ENCODE data around the gene GRIN3A. TPM values are rescaled to one million over a fixed set of nuclear protein-coding genes. Genes with fewer than 3 reads are reported as not detected.

GRIN3A gene
- total and polyA plus RNA-seq, 5 experiments from 2014 or later: 0.05 to 0.12 (median 0.09) TPM; not detected in 2

GRCh38 chr9:101582553-101582952, 155.9 kb downstream of the GRIN3A start:
- peaks cover 0 to 2% (median 0%) of the 10 kb centered on the region in 9 donors for H3K9me3 Mint-ChIP-seq
- DNase-seq (no peak), ATAC-seq (no peak)
- H3K4me3 Mint-ChIP-seq: no peak overlapping the region
- H3K36me3 Mint-ChIP-seq: no peaks in the 10 kb centered on the region
- POLR2A ChIA-PET: no interaction called here
- peaks cover 0 to 7% (median 2%) of the 10 kb centered on the region in 4 donors for H3K4me1 Mint-ChIP-seq
- no peaks in the 10 kb centered on the region for H3K27me3 Mint-ChIP-seq
- no peak overlapping the region for H3K27ac Mint-ChIP-seq

- H3K9me3 Mint-ChIP-seq: no peaks in the 10 kb centered on the region
- H3K36me3 Mint-ChIP-seq: no peaks in the 10 kb centered on the region
- H3K4me1 Mint-ChIP-seq: peaks cover 9 to 16% (median 12%) of the 10 kb centered on the region in 4 donors
- no peak overlapping the region for H3K4me3 Mint-ChIP-seq
- DNase-seq (no peak), ATAC-seq (no peak)
- POLR2A ChIA-PET: interaction anchor here (1.4 kb wide), 1 partner anchor 9 kb away, joined by 5 read pairs; no protein-coding TSS in a partner anchor
- H3K27ac Mint-ChIP-seq: peak overlapping the region in 1 of 10 donors; percentile 6
- H3K27me3 Mint-ChIP-seq: no peaks in the 10 kb centered on the region
These were observed 158.5 kb downstream of the GRIN3A start for GRCh38 chr9:101579711-101580545.

GRCh38 chr9:101578378-101578777, 160.1 kb downstream of the GRIN3A start:
- H3K27me3 Mint-ChIP-seq: no peaks in the 10 kb centered on the region
- peak overlapping the region in 3 of 10 donors; percentile 5 to 34 (median 26) for H3K27ac Mint-ChIP-seq
- H3K9me3 Mint-ChIP-seq: no peaks in the 10 kb centered on the region
- no peaks in the 10 kb centered on the region for H3K36me3 Mint-ChIP-seq
- H3K4me1 Mint-ChIP-seq: peaks cover 21 to 31% (median 28%) of the 10 kb centered on the region in 4 donors
- POLR2A ChIA-PET: no interaction called here
- no peak for DNase-seq
- no peak for ATAC-seq
- H3K4me3 Mint-ChIP-seq: no peak overlapping the region

- Mint-ChIP-seq H3K27me3 (no peaks in the 10 kb centered on the region), H3K9me3 (no peaks in the 10 kb centered on the region), H3K36me3 (no peaks in the 10 kb centered on the region), H3K4me3 (peak overlapping the region in 3 of 10 donors; percentile 1 to 70 (median 33)), H3K27ac (peak overlapping the region; percentile 2 to 99 (median 88)), H3K4me1 (peaks cover 47 to 67% (median 63%) of the 10 kb centered on the region in 4 donors)
- DNase-seq: no peak
- POLR2A ChIA-PET: interaction anchor here (0.6 kb wide), 1 partner anchor 175 kb away, joined by 4 read pairs; no protein-coding TSS in a partner anchor
- ATAC-seq: no peak
These were observed 163.6 kb downstream of the GRIN3A start for GRCh38 chr9:101574731-101575333.

GRCh38 chr9:101572316-101572715, 166.1 kb downstream of the GRIN3A start:
- Mint-ChIP-seq H3K27ac (peak overlapping the region; percentile 94 to 99 (median 96)), H3K4me1 (peaks cover 57 to 88% (median 82%) of the 10 kb centered on the region in 4 donors), H3K36me3 (no peaks in the 10 kb centered on the region), H3K4me3 (peak overlapping the region; percentile 18 to 74 (median 63)), H3K9me3 (no peaks in the 10 kb centered on the region), H3K27me3 (no peaks in the 10 kb centered on the region)
- DNase-seq (peak in 3 of 10 donors; percentile 13 to 41 (median 14)), ATAC-seq (no peak)
- POLR2A ChIA-PET: interaction anchor here (1.9 kb wide), 1 partner anchor 39 kb away, joined by 8 read pairs; the partner anchor contains the start of gene RNF20

- POLR2A ChIA-PET: interaction anchor here (0.7 to 2.1 kb wide), 3 partner anchors 9 to 38 kb away, joined by 3 to 10 read pairs (median 5); partner anchors contain the start of gene RNF20
These were observed 167.3 kb downstream of the GRIN3A start for GRCh38 chr9:101571114-101571513.

GRCh38 chr9:101569741-101570501, 168.5 kb downstream of the GRIN3A start:
- H3K9me3 Mint-ChIP-seq: no peaks in the 10 kb centered on the region
- POLR2A ChIA-PET: interaction anchor here (1.0 to 2.1 kb wide), 3 partner anchors 11 to 37 kb away, joined by 3 to 10 read pairs (median 5); partner anchors contain the start of gene RNF20
- H3K36me3 Mint-ChIP-seq: peaks cover 0 to 15% (median 8%) of the 10 kb centered on the region in 3 donors
- H3K4me3 Mint-ChIP-seq: peak overlapping the region; percentile 50 to 83 (median 70)
- peak overlapping the region; percentile 94 to 99 (median 96) for H3K27ac Mint-ChIP-seq
- H3K27me3 Mint-ChIP-seq: no peaks in the 10 kb centered on the region
- DNase-seq: peak in 7 of 10 donors; percentile 30 to 91 (median 68)
- ATAC-seq: peak; percentile 91 to 94
- peaks cover 53 to 79% (median 77%) of the 10 kb centered on the region in 4 donors for H3K4me1 Mint-ChIP-seq

More at GRCh38 chr9:101571114-101571513, 167.3 kb downstream of the GRIN3A start:
- Mint-ChIP-seq H3K27ac (peak overlapping the region; percentile 94 to 99 (median 96)), H3K27me3 (no peaks in the 10 kb centered on the region), H3K9me3 (no peaks in the 10 kb centered on the region), H3K4me3 (peak overlapping the region in 8 of 10 donors; percentile 55 to 83 (median 72)), H3K36me3 (peaks cover 0 to 3% (median 0%) of the 10 kb centered on the region in 3 donors), H3K4me1 (peaks cover 55 to 87% (median 84%) of the 10 kb centered on the region in 4 donors)
- DNase-seq (no peak), ATAC-seq (no peak)

GRCh38 chr9:101567725-101568350, 170.6 kb downstream of the GRIN3A start:
- ATAC-seq: no peak
- no peaks in the 10 kb centered on the region for H3K9me3 Mint-ChIP-seq
- peak overlapping the region; percentile 73 to 99 (median 86) for H3K27ac Mint-ChIP-seq
- no peaks in the 10 kb centered on the region for H3K27me3 Mint-ChIP-seq
- POLR2A ChIA-PET: no interaction called here
- DNase-seq: no peak
- peaks cover 39 to 58% (median 56%) of the 10 kb centered on the region in 4 donors for H3K4me1 Mint-ChIP-seq
- peaks cover 0 to 34% (median 24%) of the 10 kb centered on the region in 3 donors for H3K36me3 Mint-ChIP-seq
- H3K4me3 Mint-ChIP-seq: peak overlapping the region in 1 of 10 donors; percentile 30

GRCh38 chr9:101566904-101567724, 171.3 kb downstream of the GRIN3A start:
- POLR2A ChIA-PET: no interaction called here
- DNase-seq (peak in 8 of 10 donors; percentile 12 to 50 (median 26)), ATAC-seq (no peak)
- H3K4me1 Mint-ChIP-seq: peaks cover 34 to 52% (median 50%) of the 10 kb centered on the region in 4 donors
- H3K9me3 Mint-ChIP-seq: no peaks in the 10 kb centered on the region
- no peaks in the 10 kb centered on the region for H3K27me3 Mint-ChIP-seq
- H3K4me3 Mint-ChIP-seq: no peak overlapping the region
- peak overlapping the region in 9 of 10 donors; percentile 32 to 99 (median 83) for H3K27ac Mint-ChIP-seq
- H3K36me3 Mint-ChIP-seq: peaks cover 0 to 41% (median 31%) of the 10 kb centered on the region in 3 donors

- Mint-ChIP-seq H3K36me3 (peaks cover 10 to 69% (median 58%) of the 10 kb centered on the region in 3 donors), H3K27me3 (no peaks in the 10 kb centered on the region), H3K9me3 (peaks cover 0 to under 1% (median 0%) of the 10 kb centered on the region in 9 donors), H3K4me3 (no peak overlapping the region), H3K27ac (peak overlapping the region in 3 of 10 donors; percentile 10 to 32 (median 22)), H3K4me1 (peaks cover 25 to 45% (median 41%) of the 10 kb centered on the region in 4 donors)
- no peak for ATAC-seq
- DNase-seq: no peak
- POLR2A ChIA-PET: no interaction called here
These were observed 174.2 kb downstream of the GRIN3A start for GRCh38 chr9:101564252-101564651.

- no peaks in the 10 kb centered on the region for H3K27me3 Mint-ChIP-seq
- ATAC-seq (no peak), DNase-seq (no peak)
- H3K4me3 Mint-ChIP-seq: no peak overlapping the region
- H3K9me3 Mint-ChIP-seq: peaks cover 0 to 13% (median 0%) of the 10 kb centered on the region in 9 donors
- H3K27ac Mint-ChIP-seq: peak overlapping the region in 2 of 10 donors; percentile 4 to 18
- POLR2A ChIA-PET: interaction anchor here (0.7 kb wide), 1 partner anchor 156 kb away, joined by 4 read pairs; no protein-coding TSS in a partner anchor
- H3K4me1 Mint-ChIP-seq: peaks cover 27 to 43% (median 35%) of the 10 kb centered on the region in 4 donors
- H3K36me3 Mint-ChIP-seq: peaks cover 23 to 82% (median 70%) of the 10 kb centered on the region in 3 donors
These were observed 175.5 kb downstream of the GRIN3A start for GRCh38 chr9:101562966-101563365.

Measured in naive thymus-derived CD8-positive, alpha-beta T cell (primary cell).